ELR (cell line): ENCODE data around the gene TRIM65.
A peak's percentile ranks its signal among the peaks of the same experiment; 100 is the strongest.

Source experiments
- DNase-seq: peaks from one replicate; pipeline ENCODE4 v3.0.0-alpha.2; 2015; ENCODE audit warnings: low read depth

The TRIM65 gene

GRCh38 chr17:75917141-75917916 is 20.6 kb upstream of the TRIM65 start:
- DNase-seq, result no peak

- DNase-seq, result no peak
Observed at GRCh38 chr17:75915268-75915667, 18.5 kb upstream of the TRIM65 start.

- DNase-seq, result no peak
Observed at GRCh38 chr17:75914643-75915267, 18.0 kb upstream of the TRIM65 start.

GRCh38 chr17:75913537-75914210 is 16.9 kb upstream of the TRIM65 start:
- DNase-seq, result no peak

- no peak for DNase-seq
Observed at GRCh38 chr17:75910699-75911098, 13.9 kb upstream of the TRIM65 start.

- no peak for DNase-seq
Observed at GRCh38 chr17:75909812-75910274, 13.1 kb upstream of the TRIM65 start.

- no peak for DNase-seq
Observed at GRCh38 chr17:75909051-75909811, 12.5 kb upstream of the TRIM65 start.

GRCh38 chr17:75908201-75908600 is 11.4 kb upstream of the TRIM65 start:
- no peak for DNase-seq

- DNase-seq, result no peak
Observed at GRCh38 chr17:75906143-75906884, 9.6 kb upstream of the TRIM65 start.

- peak; percentile 97 for DNase-seq
Observed at GRCh38 chr17:75904749-75905521, 8.2 kb upstream of the TRIM65 start, which contains the start of gene MRPL38. MRPL38 (minus strand) TSS chr17:75904884; CDS start chr17:75904875, 9 bp downstream.

GRCh38 chr17:75902406-75902805 is 5.7 kb upstream of the TRIM65 start:
- DNase-seq, result no peak

GRCh38 chr17:75901727-75902126 is 5.0 kb upstream of the TRIM65 start:
- DNase-seq, result no peak

- DNase-seq, result no peak
Observed at GRCh38 chr17:75900691-75901533, 4.2 kb upstream of the TRIM65 start.

- no peak for DNase-seq
Observed at GRCh38 chr17:75899767-75900468, 3.2 kb upstream of the TRIM65 start.

- no peak for DNase-seq
Observed at GRCh38 chr17:75899353-75899752, 2.6 kb upstream of the TRIM65 start.

- DNase-seq, result no peak
Observed at GRCh38 chr17:75898791-75899190, 2.0 kb upstream of the TRIM65 start.

- DNase-seq, result no peak
Observed at GRCh38 chr17:75898065-75898464, 1.3 kb upstream of the TRIM65 start.

- no peak for DNase-seq
Observed at GRCh38 chr17:75897160-75898019, 639 bp upstream of the TRIM65 start.
